Body of pancreas (tissue), 4 donors: Measurements from ENCODE around the gene MYL7. TPM values are rescaled to one million over a fixed set of nuclear protein-coding genes. Genes with fewer than 3 reads are reported as not detected.

Experiments
- ATAC-seq: fragments of 150-250 bp; one replicate; pipeline ENCODE4 v1.9.1; 2016
- DNase-seq, 4 donors: peaks; one replicate each; pipeline ENCODE4 v3.0.0-alpha.2; 2019
- H3K27ac ChIP-seq, 4 donors: fragments of 200-600 bp; sonication (generic); 1 replicate in 3 of 4; 2 replicates in 1 of 4; pipeline versions ENCODE4 v1.5.1 to v1.6.1; 2016 to 2019; ENCODE audit warnings: mild to moderate bottlenecking in 1 of 4, mixed read lengths in 1 of 4, moderate library complexity in 1 of 4
- H3K27me3 ChIP-seq, 2 donors: fragments of 200-600 bp; sonication (generic); one replicate each; pipeline ENCODE4 v1.6.0; 2016; ENCODE audit warnings: mild to moderate bottlenecking in 1 of 2
- H3K36me3 ChIP-seq, 2 donors: fragments of 200-600 bp; sonication (generic); replicated peaks in 1 of 2; 2 replicates each; pipeline ENCODE4 v1.5.1; 2016; ENCODE audit warnings: low read depth in 2 of 2; ENCODE audit not compliant: insufficient read depth in 1 of 2
- H3K4me1 ChIP-seq: fragments of 200-600 bp; sonication (generic); one replicate; pipeline ENCODE4 v1.6.0; 2016
- H3K4me3 ChIP-seq, 2 donors: fragments of 200-600 bp; sonication (generic); 1 replicate in 1 of 2; 2 replicates in 1 of 2; pipeline ENCODE4 v1.5.1; 2016 to 2019
- H3K9me3 ChIP-seq, 3 donors: fragments of 200-600 bp; sonication (generic); 1 replicate in 2 of 3; 2 replicates in 1 of 3; pipeline ENCODE4 v1.5.1; 2016
- CTCF ChIP-seq, 7 experiments: fragments of 450-650 bp in 4 of 7; fragments of 200-600 bp in 3 of 7; sonication (generic) in 3 of 7; IDR thresholded peaks; one replicate each; pipeline ENCODE4 v1.5.1; 2016 to 2019; ENCODE audit warnings: antibody characterized with exemption in 7 of 7
- POLR2A ChIP-seq, 3 donors: fragments of 450-650 bp; IDR thresholded peaks; one replicate each; pipeline ENCODE4 v1.6.1; 2016; ENCODE audit warnings: antibody characterized with exemption in 3 of 3, mild to moderate bottlenecking in 2 of 3
- WGBS, 2 donors: methylation state at CpG; one replicate each; pipeline ENCODE4 v1.1.5; 2017; 5-methylcytosine and 5-hydroxymethylcytosine counted together
- intact Hi-C: fragments of 100-400 bp; cut with DNase I; formaldehyde crosslinking; loops from one replicate; pipeline ENCODE4 v1.15.1; 2023
- total RNA-seq, 2 donors: library from RNA; depleted of rRNA; stranded (reverse); fragments of >200 nt; gene quantifications; one replicate each; pipeline ENCODE4 v1.1.0, GENCODE V29; 2016

The MYL7 gene
- total RNA-seq, 2 donors from 2014 or later, result not detected

GRCh38 chr7:44162179-44162578 lies 21.0 kb upstream of the MYL7 start:
- intact Hi-C loops, result no loop called here
- DNase-seq (peak in 1 of 4 donors; percentile 11), ATAC-seq (no peak)
- Histone ChIP-seq H3K27ac (no peak overlapping the region), H3K4me1 (no peaks in the 10 kb centered on the region), H3K27me3 (no peaks in the 10 kb centered on the region), H3K36me3 (no peaks in the 10 kb centered on the region), H3K9me3 (no peaks in the 10 kb centered on the region), H3K4me3 (no peak overlapping the region)
- WGBS, 2 donors, result 81 to 91% methylated on average over 4 of the region's 4 CpGs
- TF ChIP-seq CTCF (IDR thresholded peaks at IDR 0.05), result no peak
- no peak for TF ChIP-seq POLR2A (IDR thresholded peaks at IDR 0.05)

DNA sequence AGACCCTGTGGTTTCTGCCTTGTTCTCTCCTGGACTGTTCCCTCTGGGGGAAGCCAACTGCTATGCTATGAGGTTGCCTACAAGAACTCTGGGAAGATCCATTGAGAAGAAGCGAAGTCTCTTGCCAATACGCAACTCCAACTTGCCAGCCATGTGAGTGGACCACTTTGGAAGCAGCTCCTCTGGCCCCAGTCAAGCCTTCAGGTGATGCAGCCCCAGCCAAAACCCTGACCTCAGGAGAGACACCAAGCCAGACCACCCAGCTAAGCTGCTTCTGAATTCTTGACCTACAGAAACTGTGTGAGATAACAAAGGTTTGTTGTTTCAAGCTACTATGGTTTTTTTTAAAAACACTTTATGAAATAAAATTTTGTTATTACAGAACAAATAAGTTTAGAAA lies 20.2 kb upstream of the MYL7 start:
- DNase-seq (no peak), ATAC-seq (no peak)
- TF ChIP-seq CTCF (IDR thresholded peaks at IDR 0.05) (no peak), POLR2A (IDR thresholded peaks at IDR 0.05) (no peak)
- Histone ChIP-seq H3K4me1 (no peaks in the 10 kb centered on the region), H3K27me3 (no peaks in the 10 kb centered on the region), H3K4me3 (no peak overlapping the region), H3K9me3 (no peaks in the 10 kb centered on the region), H3K27ac (no peak overlapping the region), H3K36me3 (no peaks in the 10 kb centered on the region)
- 100% methylated on average over 2 of the region's 2 CpGs for WGBS, 2 donors
- intact Hi-C loops, result no loop called here

DNA sequence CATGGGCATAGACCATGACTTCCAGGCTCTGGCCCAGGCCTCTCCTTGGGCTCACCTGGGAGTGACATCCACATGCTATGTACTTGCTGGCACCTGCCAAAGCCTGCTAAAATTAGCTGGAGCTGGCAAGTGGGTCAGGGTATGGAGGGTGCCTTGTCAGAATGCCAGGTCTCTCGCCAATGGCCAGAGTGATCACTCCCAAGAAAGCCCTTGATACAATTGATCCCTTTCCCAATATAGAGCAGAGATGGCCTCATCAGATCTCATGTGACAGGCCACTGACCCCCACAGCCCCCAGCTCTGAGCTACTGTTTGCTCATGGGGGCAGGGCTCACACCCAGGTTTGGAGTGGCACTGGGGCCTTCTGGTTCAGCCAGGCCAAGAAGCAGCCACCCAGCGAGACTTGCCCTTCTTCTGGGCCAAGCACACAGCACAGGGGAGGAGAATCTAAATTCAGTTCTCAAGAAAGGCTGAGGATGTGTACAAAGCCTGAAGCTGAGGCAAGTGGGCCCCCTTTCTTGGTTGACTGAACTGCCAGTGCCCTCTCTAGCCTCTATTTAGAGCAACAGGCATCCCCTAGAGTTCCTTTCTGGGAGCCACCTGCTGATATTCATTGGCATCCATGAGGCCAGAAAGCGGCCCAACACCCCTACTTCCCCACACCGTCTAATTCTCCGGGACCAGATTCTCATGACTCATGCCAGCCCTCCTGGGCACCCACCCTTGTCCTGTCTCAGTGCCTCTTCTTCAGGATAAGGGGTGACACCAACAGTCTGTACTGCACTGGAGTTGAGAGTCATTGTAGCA lies 18.9 kb upstream of the MYL7 start:
- WGBS, 2 donors, result 75 to 89% methylated on average over 4 to 5 of the region's 5 CpGs
- ATAC-seq, result no peak
- intact Hi-C loops, result no loop called here
- Histone ChIP-seq H3K9me3 (no peaks in the 10 kb centered on the region), H3K27me3 (no peaks in the 10 kb centered on the region), H3K36me3 (no peaks in the 10 kb centered on the region), H3K4me3 (no peak overlapping the region), H3K27ac (no peak overlapping the region), H3K4me1 (no peaks in the 10 kb centered on the region)
- DNase-seq, result no peak
- TF ChIP-seq POLR2A (IDR thresholded peaks at IDR 0.05), result no peak
- TF ChIP-seq CTCF (IDR thresholded peaks at IDR 0.05), result no peak

DNA sequence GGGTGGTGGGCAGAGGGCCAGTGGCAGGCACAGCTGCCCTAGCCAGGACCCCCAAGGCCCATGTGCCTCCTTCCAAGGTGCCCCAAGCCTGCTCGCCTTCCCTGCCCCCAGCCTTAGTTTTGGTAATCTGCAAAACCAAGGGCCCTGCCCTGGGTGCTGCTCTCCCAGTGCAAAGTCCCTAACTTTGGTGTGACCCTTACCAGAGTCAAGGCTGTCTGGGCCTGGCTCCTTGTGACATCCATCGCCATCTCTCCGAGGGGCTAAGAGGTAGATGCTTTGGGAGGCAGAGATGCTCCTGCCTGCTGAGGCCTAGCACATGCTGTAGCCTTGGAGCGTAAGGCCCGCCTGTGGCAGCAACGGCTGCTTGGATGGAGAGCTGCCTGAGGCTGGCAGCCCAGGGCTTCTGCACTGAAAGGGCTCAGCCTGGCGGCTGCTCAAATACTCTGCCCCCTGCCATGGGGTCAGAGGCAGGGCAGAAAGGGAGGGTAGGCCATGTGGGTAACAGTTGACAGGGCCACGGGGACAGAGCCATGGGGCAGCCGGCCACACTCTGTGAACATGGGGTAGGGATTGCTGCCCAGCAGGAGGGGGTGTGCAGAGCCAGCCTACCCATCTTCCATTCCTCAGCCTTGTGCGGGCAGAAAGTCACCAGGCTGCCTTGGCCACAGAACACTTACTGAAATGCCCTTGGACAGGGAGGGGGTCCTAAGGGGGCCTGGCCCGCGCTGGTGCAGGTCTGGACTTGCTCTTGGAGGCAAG lies 17.9 kb upstream of the MYL7 start:
- Histone ChIP-seq H3K9me3 (no peaks in the 10 kb centered on the region), H3K36me3 (no peaks in the 10 kb centered on the region), H3K4me1 (no peaks in the 10 kb centered on the region), H3K27me3 (no peaks in the 10 kb centered on the region), H3K4me3 (no peak overlapping the region), H3K27ac (no peak overlapping the region)
- TF ChIP-seq POLR2A (IDR thresholded peaks at IDR 0.05) (no peak), CTCF (IDR thresholded peaks at IDR 0.05) (no peak)
- 88 to 91% methylated on average over 5 to 12 of the region's 12 CpGs for whole genome bisulfite sequencing, 2 donors
- DNase-seq (no peak), ATAC-seq (no peak)
- intact Hi-C loops, result no loop called here
